Stromal cell of bone marrow (primary cell): ENCODE results near the gene FUNDC2.

Experiments used
- DNase-seq: peaks from one replicate; pipeline ENCODE4 v3.0.0-alpha.2; 2012; ENCODE audit warnings: low read depth

FUNDC2 gene

DNA sequence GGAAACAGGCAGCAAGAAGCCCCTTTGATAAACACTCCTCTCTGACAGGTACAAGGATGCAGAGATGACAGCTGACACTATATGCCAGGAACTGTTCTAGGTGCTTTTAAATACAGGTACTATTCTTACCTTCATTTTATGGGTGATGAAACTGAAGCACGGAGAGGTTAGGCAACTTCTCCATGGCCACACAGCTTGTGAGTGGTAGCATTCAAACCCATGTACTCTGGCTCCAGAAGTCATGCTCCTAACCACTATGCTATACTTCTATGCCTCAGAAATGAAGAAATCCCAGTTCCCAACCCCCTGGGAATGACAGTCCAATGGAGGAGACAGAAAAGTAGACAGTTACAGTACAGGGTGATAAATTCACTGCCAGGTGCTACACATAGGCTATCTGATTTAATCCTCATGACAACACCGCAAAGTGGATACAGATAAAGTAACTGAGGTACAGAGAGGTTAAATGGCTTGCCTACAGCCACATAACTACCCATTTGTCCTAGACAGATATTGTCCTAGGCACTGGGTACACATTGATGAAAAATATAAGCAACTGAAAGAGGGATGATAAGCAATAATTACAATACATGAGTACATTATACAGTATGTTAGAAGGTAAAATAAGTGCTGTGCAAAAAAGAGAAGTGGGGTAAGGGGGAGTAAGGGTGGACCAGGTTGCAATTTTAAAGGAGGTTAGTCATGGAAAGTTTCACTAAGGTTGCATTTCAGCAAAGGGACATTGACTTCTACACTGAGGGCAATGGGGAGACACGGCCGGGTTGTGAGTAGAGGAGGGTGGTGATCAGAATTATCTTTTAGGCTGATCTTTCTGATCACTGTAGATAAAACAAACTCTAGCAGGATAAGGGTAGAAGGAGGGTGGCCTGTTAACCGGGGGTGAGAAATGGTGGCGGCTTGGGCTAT lies 2.5 kb upstream of the FUNDC2 start:
- no peak for DNase-seq

DNA sequence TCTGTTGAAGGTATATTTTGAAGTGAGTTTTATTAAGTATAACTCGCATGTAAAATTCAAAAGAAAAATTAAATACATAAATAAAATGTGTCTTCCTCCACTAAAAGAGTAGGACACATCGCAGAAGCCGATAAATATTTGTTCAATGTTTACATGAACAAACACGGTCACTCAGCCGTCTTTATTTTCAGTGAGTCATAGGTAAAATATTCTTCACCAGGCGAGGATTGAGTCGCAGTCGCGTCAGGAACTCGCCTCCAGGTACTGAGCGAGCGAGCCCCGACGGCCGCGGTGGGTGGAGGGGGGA lies 271 bp upstream of the FUNDC2 start:
- DNase-seq: no peak

DNA sequence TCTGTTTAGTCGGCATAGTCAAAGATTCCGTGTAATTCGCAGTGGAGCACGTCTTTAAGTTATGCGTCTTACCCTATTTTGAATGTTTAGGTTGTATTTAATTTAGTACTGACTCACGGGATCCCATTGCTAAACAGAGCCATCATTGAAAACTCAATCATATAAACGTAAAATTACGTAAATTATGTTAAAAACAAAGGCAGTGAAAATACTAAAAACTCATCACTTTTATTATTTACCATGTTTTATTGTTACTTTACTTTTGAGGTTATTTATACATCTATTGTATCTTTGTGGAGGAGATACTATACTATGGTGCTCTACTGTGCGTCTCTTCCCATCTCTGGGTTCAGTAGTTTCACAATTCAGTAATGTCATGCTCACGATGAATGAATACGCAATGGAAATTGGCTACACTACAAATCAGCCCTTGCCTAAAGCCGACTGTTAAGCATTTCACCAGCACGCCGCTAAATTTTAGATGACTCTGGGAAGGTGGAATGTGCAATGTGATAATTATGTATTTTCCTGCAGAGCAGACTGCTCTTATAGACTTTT lies 944 bp downstream of the FUNDC2 start:
- peak; percentile 75 for DNase-seq

DNA sequence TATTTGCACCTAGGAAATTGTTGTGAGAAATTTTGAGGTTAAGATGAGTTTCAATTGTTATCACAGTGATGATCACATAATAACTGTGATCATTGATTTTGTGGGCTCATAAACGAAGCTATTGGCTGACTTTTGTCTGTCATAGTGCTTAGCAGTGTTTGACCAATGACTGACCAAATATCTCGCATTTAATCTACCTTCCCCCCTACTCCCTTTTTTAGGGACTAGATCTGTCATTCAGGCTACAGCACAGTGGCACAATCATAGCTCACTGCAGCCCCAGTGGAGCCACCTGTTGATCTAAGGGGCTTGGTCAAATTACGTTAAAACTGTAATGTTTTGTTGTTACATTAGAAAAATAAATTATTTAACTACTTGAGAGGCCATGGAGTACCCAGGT lies 1.5 kb downstream of the FUNDC2 start:
- no peak for DNase-seq

DNA sequence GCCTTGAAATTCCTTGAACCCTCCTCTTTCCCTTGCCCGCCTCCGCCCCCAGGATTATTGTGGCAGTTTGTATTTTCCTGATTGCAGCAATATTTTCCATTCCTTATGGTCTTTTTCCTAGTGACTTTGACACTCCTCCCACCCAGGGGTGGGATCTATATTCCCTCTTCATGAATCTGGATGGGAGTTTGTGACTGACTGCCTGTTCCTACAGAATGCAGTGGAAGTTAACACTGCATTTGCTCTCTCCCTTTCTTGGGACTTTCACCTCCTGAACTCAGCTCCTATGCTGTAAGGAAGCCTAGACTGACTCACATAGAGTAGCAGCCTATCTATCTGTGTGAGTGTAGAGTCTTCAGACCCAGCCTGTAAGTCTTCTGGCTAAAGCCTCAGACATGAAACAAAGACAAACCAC lies 2.2 kb downstream of the FUNDC2 start:
- peak; percentile 22 for DNase-seq

DNA sequence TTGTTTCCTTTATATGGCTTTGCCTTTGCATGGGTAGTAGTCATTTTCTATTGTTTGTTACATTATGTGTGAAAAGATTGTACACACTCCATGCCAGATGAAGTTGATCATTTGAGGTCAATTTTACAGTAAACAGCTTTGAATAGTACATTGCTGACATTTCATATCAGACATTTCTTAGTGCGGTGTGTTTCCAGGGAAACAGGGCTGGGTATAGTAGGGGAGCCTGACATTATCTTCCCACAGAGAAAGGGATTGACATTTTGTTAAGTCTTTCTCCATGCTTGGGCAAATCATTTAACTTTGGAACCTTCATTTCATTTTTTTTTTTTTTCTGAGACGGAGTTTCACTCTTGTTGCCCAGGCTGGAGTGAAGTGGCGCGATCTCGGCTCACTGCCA lies 5.0 kb downstream of the FUNDC2 start:
- DNase-seq: no peak

DNA sequence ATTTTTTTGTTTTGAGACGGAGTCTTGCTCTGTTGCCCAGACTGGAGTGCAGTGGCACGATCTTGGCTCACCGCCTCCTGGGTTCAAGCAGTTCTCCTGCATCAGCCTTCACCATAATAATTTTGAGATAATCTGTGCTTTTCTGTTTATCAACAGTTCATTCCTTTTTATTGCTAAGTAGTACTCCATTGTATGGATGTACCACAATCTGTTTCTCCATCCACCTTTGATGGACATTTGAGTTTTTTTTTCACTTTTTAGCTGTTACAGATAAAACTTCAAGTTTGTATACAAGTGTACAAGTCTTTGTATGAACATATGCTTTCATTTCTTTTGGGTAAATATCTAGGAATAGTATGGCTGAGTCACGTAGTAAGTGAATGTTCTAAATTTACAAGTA lies 9.0 kb downstream of the FUNDC2 start:
- no peak for DNase-seq

DNA sequence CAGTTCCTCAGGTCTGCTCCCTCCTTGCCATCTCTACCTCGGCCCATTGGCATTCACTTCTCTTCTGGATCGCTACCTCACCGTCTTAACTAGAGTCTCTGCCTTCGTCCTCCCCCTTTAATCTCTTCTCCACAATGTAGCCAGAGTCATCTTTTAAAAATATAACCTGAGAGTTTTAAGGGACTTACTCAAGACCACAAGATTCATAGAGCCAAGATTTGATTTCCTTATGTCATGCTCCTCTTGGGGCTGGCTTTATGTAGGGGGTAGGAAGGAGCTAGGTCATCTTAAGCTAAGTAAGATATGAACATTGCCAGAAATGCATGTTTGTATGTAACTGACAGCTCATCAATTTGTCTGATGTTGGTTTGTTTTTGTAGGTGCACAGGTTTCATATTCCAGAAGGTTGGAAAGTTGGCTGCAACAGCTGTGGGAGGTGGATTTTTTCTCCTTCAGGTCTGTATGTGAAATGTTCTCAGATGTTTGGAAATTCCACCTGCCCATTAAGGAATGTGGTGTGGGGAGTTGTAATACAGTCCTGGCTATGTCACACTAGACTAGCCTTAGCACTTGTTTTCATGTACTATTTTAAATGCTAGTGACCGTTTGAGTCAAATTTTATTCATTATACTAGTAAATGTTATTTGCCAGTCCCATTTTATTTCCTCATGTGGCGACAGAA lies 19.6 kb downstream of the FUNDC2 start:
- no peak for DNase-seq

DNA sequence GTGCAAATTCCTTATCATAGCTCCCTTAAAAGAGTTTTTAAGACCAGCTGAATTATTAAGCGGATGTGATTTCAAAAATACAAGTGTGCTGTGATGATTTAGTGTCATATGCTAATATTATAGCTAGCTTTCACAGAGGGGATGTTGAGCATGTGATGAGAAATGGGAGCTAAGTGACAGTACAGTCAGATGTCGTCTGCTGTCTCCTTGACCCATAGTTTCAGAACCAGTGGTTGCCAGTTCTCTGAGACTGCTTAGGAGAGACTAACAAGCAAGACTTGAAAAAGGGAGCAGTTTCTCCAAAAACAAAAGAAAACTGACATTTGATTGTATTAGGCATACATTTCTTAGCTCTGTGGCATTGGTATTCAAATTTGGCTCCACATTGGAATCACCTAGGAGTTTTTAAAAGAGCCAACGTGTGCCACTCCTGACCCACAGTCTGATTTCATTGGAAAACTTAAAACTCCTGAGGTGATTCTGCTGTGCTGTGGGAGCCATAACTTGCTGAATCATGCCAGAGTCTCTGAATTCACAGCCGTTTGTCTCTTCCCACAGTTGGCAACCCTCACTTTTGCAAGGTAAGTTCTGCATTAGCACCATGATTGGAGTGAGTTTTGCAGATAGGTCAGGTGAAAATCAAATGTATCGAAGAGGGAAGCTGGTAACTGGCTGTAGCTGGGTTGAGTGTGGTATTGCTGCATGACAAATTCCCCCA lies 20.3 kb downstream of the FUNDC2 start:
- no peak for DNase-seq

DNA sequence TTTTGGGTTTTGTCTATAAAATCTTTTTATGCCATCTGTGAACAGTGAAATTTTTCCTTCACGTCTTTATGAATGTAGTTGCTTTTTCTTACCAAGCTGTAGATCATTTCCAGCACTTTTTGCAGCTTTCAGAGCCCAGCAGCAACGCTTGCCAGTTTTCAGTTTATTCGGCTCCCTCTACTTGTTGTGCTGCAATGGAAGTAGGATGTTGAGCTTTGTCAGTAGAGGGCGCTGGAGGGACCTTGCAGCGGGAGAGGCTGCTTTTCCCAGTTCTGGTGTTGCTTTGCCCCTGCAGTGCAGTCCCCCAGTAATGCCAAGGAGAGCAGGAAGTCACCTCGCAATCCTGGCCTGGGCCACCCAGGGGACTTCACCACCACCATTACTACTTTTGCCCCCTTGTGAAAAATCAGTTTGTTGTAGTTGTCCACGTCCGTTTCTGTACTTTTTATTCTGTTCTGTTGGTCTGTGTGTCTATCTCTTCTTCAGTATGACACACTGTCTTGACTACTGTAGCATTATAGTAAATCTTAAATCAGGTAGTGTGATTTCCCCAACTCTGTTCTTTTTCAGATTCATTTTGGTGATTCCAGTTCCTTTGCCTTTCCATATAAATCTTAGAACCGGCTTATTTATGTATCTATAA lies 22.5 kb downstream of the FUNDC2 start:
- DNase-seq: peak; percentile 36

DNA sequence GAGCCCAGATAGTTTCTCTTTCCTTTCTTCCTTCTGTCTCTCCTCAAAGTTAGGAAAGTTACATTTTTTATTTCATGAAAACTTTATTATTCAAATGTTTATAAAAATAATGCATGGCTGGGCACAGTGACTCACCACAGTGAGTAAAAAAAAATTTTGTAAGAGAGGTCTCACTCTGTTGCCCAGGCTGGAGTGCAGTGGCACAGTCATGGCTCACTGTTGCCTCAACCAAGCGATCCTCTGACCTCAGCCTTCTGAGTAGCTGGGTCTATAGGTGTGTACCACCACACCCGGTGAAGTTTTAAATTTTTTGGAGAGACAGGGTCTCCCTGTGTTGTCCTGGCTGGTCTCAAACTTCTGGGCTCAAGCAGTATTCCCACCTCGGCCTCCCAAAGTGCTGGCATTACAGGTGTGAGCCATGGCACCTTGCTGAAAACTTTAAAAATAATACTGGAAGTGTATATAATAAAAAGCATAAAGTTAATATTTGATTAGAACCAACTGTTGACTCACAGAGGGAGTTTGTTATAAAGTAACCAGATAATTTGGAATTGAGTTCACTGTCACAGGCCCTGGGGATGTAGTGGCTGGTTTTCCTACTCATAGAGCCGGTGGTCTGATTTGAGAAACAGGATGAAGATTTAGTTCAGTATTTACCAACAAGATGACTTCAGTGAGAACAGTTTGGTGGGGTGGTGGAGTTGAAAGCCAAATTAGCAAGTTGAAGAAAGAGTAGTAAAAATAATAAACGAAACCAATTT lies 26.3 kb downstream of the FUNDC2 start:
- DNase-seq: no peak

DNA sequence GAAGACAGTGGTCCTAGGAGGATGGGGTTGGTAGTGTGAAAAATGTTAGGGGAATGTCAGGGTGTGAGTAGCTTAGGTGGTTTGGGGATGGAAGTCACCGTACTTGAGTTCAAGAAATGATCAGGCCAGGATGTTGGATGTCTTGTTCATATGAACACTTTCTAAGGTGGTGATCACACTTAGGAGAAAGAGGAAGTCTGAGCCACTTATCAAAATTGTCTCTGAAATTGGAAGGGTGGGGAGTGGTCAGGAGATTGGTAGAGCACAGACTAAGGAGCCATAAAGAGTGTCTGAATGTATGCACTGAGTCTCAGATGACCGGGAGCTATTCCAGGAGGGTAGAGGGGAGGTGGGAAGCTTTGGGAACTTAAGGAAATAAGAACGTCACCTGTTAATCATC lies 27.0 kb downstream of the FUNDC2 start:
- no peak for DNase-seq

DNA sequence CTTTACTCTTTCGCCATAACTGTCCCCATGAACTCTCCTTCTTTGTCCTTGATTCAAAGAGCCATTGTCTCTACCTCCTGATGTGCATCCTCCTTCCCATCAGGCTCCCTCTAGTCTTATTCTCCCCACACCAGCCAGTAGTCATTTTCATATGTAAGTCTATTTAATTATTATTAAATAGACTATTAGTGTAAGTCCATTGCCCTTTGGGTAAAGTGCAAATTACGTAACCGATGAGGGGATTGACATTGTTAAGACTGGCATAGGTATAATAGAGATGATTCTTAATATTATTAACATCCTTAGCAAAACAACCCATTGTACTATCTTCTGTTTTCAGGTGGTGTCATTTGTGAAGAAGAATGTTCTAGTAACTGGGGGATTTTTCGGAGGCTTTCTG lies 27.6 kb downstream of the FUNDC2 start:
- DNase-seq: no peak

DNA sequence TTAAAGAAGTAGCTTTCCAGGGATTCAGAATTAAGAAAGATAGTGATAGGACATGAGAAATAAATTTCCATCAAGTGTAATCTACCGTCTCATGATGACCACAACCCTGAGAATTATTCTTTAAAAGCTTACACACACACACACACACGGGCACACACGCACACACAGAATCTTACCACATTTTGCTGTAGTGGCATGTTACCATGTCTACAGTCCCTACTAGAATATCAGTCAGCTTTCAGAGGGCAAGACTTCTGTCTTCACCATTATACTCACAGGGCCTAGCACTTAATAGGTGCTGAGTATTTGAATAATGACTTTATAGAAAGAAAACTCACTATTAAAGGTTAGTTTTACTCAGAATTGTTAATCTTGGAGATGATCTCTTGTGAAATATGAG lies 28.9 kb downstream of the FUNDC2 start:
- no peak for DNase-seq

DNA sequence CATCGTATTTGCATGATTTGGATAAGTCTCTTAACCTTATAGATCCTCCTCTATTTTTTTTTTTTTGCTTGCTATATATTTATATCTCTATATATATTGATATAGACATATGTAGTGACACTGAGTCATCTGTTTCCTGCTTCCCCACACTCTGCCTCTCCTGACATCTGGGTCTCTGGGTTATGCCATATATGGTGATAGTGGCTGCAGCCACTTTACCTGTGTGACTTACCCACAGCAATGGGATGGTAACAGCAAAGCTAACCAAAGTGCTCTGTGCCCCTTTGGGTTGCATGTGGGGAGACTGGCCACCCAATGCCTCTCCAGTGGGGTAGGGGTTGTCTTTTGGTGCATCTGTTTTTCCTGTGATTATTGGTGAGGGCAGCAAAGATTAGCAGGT lies 29.8 kb downstream of the FUNDC2 start:
- no peak for DNase-seq

DNA sequence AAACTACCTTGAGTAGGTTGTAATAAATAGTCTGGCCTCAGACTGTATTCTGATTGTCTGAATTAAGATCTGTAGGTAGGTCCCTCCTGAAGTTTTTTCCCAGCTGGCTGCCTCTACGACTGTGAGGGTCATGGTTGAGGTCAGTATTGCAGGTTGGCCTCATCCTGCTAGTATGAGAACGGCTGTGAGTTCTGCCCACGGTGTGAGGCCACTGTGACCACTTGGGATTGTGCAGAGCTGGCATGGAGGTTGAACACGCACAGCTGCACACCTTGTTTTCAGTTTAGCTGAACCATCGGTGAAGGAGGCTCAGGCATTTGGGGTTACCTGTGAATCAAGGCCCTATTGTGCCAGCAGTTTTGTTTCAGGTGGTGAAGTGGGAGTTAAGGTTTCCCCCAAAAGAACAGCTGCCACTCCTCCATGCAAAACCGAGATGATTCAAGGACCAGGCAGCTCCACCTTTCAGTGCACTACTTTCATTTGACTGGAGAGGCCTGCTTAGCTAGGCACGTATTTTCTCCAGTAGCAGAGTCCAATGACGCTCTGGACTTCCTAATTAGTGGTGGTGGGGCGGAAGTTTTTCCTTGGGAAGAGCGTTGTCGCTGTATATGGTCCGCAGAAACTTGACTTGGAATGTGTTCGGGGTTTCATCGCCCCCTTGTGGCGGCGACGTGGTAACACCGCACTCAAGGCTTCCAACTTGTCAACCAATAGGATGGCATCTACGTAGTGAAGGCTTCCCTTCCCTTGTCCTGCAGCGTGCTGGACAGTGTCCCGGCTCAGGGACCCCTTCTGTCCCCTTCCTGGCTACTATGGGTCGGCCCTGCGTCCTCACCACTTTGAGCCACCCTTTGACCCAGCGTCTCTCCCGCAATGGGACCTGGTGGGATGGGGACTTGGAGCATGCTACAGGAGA lies 30.5 kb downstream of the FUNDC2 start:
- peak; percentile 46 for DNase-seq

DNA sequence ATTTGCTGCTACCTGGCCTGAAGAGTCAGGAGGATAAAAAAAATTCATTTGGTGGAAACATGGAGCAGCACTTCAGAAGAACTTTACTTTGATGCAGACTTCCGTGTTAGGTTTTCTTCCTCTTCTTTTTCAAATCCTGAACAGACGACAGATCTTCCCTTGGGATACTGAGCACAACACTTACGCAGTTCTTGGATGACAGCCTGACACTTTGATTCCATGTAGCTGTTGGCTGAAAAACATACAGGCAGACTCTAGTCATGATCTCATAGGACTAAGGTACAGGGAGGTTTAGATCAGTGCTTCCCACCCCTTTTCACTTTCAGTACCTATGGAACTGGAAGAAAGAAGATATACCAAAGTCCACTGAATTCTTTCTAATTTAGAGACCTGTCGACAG lies 35.1 kb downstream of the FUNDC2 start:
- DNase-seq: no peak

DNA sequence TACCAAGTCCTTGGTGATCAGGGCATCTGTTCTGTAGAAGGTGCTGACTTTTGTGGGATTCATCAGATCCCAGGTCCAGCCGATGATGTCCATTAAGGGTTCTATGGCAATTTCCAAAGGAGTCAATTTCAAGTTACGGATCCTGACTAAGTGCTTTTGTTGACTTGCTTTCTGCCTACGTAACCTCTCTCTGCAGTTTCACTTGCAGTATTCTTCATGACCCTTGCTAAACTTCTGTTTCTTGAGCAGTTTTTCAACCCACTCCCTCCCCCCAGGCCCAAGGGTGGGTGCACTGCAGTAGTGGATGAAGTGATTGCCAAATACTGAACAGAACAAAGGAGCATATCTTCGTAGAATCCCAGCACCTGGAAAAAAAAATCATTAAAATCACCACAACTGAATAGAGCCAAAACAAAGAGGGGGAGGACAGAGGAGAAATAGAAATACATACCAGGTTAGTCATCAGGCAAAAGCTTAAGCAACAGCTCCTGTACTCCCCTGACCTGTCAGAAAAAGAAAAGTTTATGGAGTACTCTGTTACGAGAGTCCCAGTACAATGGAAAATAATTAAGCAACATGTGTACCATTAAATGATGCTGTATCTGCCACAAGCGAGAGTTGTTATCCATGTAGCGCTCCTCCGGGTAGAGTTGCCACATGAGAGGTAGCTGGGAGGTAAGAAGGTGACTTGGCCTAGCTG lies 38.5 kb downstream of the FUNDC2 start:
- DNase-seq: no peak

DNA sequence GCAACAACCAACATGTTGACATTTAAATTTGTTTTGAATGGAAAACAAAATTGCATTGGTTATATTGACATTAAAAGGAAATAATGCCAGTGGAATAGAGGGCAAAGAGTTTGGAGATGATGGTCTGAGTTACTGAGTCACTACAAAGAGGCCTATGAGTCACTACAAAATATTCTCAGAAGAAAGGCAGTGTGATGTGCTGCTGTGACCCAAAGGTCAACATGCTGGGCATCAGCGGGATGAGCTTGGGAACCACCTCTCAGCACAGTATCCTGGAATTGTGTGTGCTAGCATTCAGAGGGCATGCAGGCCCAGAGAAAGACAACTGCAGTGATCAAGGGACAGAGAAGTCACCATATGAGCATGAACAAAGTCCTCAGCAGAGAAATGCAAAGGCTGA lies 41.5 kb downstream of the FUNDC2 start:
- peak; percentile 36 for DNase-seq

DNA sequence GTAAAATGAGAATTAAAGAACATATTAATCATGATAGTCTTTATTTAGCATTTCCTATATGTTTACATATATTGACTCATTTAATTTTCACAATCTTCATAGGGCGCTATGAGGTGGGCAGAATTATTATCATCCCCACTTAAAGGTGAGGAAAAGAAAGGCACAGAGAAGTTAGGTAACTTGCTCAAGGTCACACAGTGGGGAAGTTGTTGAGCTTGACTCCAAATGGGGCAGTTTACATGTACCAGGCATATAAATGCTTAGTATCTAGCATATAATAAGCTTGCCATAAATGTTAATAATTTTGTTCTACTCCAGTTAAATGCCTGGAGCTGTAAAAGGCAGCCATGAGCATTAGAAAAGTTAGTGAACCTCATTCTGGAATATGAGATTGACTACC lies 42.8 kb downstream of the FUNDC2 start:
- DNase-seq: no peak
